A549 (cell line): ENCODE results near the gene NBPF26. TPM values are rescaled to one million over a fixed set of nuclear protein-coding genes. Genes with fewer than 3 reads are reported as not detected.
"Not testable (repeated sequence)": the region's sequence is repeated elsewhere in the genome, so short reads cannot be mapped to it uniquely, and the experiment has no call there.

Source experiments
- ATAC-seq, 2 experiments: fragments of 200-7000 bp in 1 of 2; fragments of >200 bp in 1 of 2; cut with Nextera tagmentation in 1 of 2; cut with Tn5 transposase in 1 of 2; 3 replicates each; pipeline versions ENCODE4 v1.8.0 to v1.9.1; 2018 to 2020; ENCODE audit warnings: mild to moderate bottlenecking in 1 of 2, moderate library complexity in 1 of 2
- CTCF ChIA-PET: fragments of 300-600 bp; sonication (Branson Sonifier 250); formaldehyde crosslinking; extraction: SDS; loops from one replicate; lab custom pipeline; 2021; ENCODE audit warnings: antibody characterized with exemption, inconsistent platforms; lab: Yijun Ruan, JAX
- POLR2A ChIA-PET: fragments of 350-600 bp; formaldehyde crosslinking; extraction: SDS; loops from one replicate; lab custom pipeline; 2021; ENCODE audit warnings: antibody characterized with exemption, inconsistent platforms; lab: Yijun Ruan, JAX
- DNase-seq, 2 experiments: peaks; one replicate each; pipeline versions ENCODE4 v3.0.0 to v3.0.0-alpha.2; 2011 to 2016; ENCODE audit warnings: low read depth in 1 of 2, low spot score in 1 of 2
- FAIRE-seq: peaks from 2 replicates; lab custom pipeline; 2011; peaks lifted over from hg19 to GRCh38; lab: Jason Lieb, UNC
- H3K27ac ChIP-seq, 2 experiments: fragments of >200 bp; sonication (Bioruptor Twin); formaldehyde crosslinking; 3 replicates each; pipeline ENCODE4 v1.5.1; 2016 to 2017
- H3K4me1 ChIP-seq: fragments of >200 bp; sonication (Bioruptor Twin); formaldehyde crosslinking; 3 replicates; pipeline ENCODE4 v1.6.1; 2016
- H3K4me2 ChIP-seq: fragments of >200 bp; sonication (Bioruptor Twin); formaldehyde crosslinking; 3 replicates; pipeline ENCODE4 v1.6.1; 2016
- H3K4me3 ChIP-seq: fragments of >200 bp; sonication (Bioruptor Twin); formaldehyde crosslinking; 3 replicates; pipeline ENCODE4 v1.5.1; 2016
- H3K9me3 ChIP-seq: fragments of >200 bp; sonication (Bioruptor Twin); formaldehyde crosslinking; 3 replicates; pipeline ENCODE4 v1.6.1; 2016
- WGBS: methylation state at CpG from one replicate; pipeline ENCODE4 v1.1.6; 2017; ENCODE audit errors: missing lambda C conversion rate; 5-methylcytosine and 5-hydroxymethylcytosine counted together
- polyA plus RNA-seq, 4 experiments: library from polyadenylated mRNA; depleted of rRNA in 3 of 4; stranded (reverse); fragments of >200 nt; fragmentation: RNase III in 1 of 4; extraction: RNeasy Plus Mini Kit Qiagen cat#74134 plus additional on column Dnase treatment in 1 of 4; gene quantifications; 2 replicates in 3 of 4; 3 replicates in 1 of 4; pipeline ENCODE4 v1.2.3, GENCODE V29; 2011 to 2017
- small RNA-seq, 6 experiments: library from RNA; depleted of rRNA; stranded (forward); fragments of <200 nt; gene quantifications; one replicate each; pipeline ENCODE3, GENCODE V24; 2012

NBPF26 gene
- polyA plus RNA-seq, 2 of the 4 experiments (the other 2 are of a cell fraction): 3.4 to 6.4 TPM

GRCh38 chr1:120859615-120860234 is 136.0 kb downstream of the NBPF26 start:
- CTCF ChIA-PET, H3K27ac ChIP-seq, H3K4me1 ChIP-seq, ATAC-seq, H3K9me3 ChIP-seq, DNase-seq, FAIRE-seq, H3K4me3 ChIP-seq, H3K4me2 ChIP-seq, POLR2A ChIA-PET: not testable (repeated sequence)
- WGBS: no CpG with 5 or more reads among the region's 8 CpGs

- H3K27ac ChIP-seq, H3K4me2 ChIP-seq, ATAC-seq, CTCF ChIA-PET, H3K4me1 ChIP-seq, DNase-seq, H3K4me3 ChIP-seq, FAIRE-seq, POLR2A ChIA-PET, H3K9me3 ChIP-seq: not testable (repeated sequence)
Observed at GRCh38 chr1:120878206-120878605, 154.5 kb downstream of the NBPF26 start.

DNA sequence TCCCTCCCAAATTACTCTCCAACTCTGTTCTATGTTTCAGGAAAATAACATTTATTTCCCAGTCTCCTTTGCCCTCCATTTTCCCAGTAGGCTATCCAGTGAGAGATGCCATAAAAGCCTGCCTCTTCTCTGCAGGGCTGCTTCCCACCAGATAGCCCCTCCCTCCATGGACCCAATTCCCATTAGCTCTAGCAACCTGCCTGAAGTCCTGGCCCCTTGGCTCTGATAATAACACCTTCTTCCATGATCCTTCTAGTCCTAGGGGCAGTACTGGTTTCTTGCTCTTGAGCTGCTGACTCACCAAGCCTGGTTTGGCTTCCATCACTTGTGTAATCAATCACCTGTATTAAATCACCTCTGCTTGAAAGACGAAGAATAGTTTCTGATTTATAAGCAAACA is 156.3 kb downstream of the NBPF26 start:
- H3K4me1 ChIP-seq, H3K4me3 ChIP-seq, H3K4me2 ChIP-seq, DNase-seq, FAIRE-seq, ATAC-seq, CTCF ChIA-PET, H3K27ac ChIP-seq, H3K9me3 ChIP-seq, POLR2A ChIA-PET: not testable (repeated sequence)
- WGBS: no CpG with 5 or more reads among the region's 1 CpG

DNA sequence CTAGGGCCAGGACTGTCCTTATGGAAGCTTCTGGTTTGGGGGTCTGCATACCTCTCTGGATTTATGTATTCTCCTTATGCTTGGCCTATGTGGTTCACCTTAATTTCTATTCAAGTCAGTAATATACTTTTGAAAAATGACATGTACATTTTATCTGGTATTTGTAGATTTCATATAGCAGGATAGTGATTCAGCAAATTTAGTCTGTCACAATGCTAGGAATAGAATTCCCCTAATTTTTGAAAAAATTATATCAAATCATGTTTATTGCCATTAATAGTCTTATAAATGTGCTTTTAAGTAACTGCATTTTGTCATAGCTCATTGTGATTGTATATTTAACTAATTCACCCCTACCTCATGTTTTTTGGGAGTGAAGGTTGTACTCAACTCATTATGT is 158.2 kb downstream of the NBPF26 start:
- POLR2A ChIA-PET, DNase-seq, ATAC-seq, H3K9me3 ChIP-seq, CTCF ChIA-PET, H3K4me3 ChIP-seq, H3K27ac ChIP-seq, H3K4me2 ChIP-seq, FAIRE-seq, H3K4me1 ChIP-seq: not testable (repeated sequence)

Small RNA genes lying within 50 kb of the gene (small RNA-seq; reads per million reads assigned to genes)
- 0.19 to 80.4 (median 1.2) reads per million in 6 experiments for gene RNVU1-19

Other genes with a start within 250 kb of the NBPF26 start
- 0.19 TPM in 1 of 2 replicates, not detected in the other for gene PPIAL4A, start 165.8 kb downstream of the NBPF26 start, polyA plus RNA-seq (2011; rRNA removed)
- not detected in 3 replicates for gene PPIAL4A, start 165.8 kb downstream of the NBPF26 start, polyA plus RNA-seq (2017; fragmentation: RNase III; extraction: RNeasy Plus Mini Kit Qiagen cat#74134 plus additional on column Dnase treatment)